Mesodermal cell (in vitro differentiated cells): Measurements from ENCODE around the gene HMCN2.

ENCODE experiments used
- H3K27ac ChIP-seq: 2 replicates; pipeline ENCODE4 v1.7.0; 2013; ENCODE audit warnings: mild to moderate bottlenecking, low read depth, low read length, moderate library complexity; ENCODE audit not compliant: severe bottlenecking
- H3K36me3 ChIP-seq: 2 replicates; pipeline ENCODE4 v1.7.1; 2013; ENCODE audit warnings: mild to moderate bottlenecking, low read length, moderate library complexity; ENCODE audit not compliant: control insufficient read depth, insufficient read depth
- H3K4me1 ChIP-seq: one replicate; pipeline ENCODE4 v1.7.1; 2013; ENCODE audit warnings: mild to moderate bottlenecking, low read length; ENCODE audit not compliant: insufficient read depth, control insufficient read depth, poor library complexity, severe bottlenecking
- H3K4me3 ChIP-seq: 2 replicates; pipeline ENCODE4 v1.7.0; 2013; ENCODE audit warnings: low read length, control low read depth, mild to moderate bottlenecking; ENCODE audit not compliant: insufficient read depth, poor library complexity, severe bottlenecking; ENCODE audit errors: extremely low read depth
- H3K9me3 ChIP-seq: 2 replicates; pipeline ENCODE4 v1.7.1; 2013; ENCODE audit warnings: mild to moderate bottlenecking, low read length, moderate library complexity; ENCODE audit not compliant: control insufficient read depth
- WGBS, 2 experiments: methylation state at CpG; one replicate each; pipeline ENCODE4 v1.1.5; 2013; ENCODE audit warnings: missing lambda C conversion rate in 2 of 2; ENCODE audit not compliant: insufficient coverage in 2 of 2; 5-methylcytosine and 5-hydroxymethylcytosine counted together

The HMCN2 gene

GRCh38 chr9:130325921-130326320 is 60.4 kb downstream of the HMCN2 start:
- Histone ChIP-seq H3K36me3 (no peaks in the 10 kb centered on the region), H3K27ac (no peak overlapping the region), H3K9me3 (no peaks in the 10 kb centered on the region), H3K4me1 (peaks cover 17% of the 10 kb centered on the region), H3K4me3 (no peak overlapping the region)
- WGBS, 2 experiments, result 87 to 93% methylated on average over 7 of the region's 7 CpGs

- no peaks in the 10 kb centered on the region for H3K36me3 ChIP-seq
- H3K27ac ChIP-seq, result peak overlapping the region; percentile 33
- WGBS, 2 experiments, result 81 to 84% methylated on average over 12 to 13 of the region's 15 CpGs
Measured at GRCh38 chr9:130327070-130327780, 61.7 kb downstream of the HMCN2 start.

GRCh38 chr9:130327781-130328348 is 62.3 kb downstream of the HMCN2 start:
- Histone ChIP-seq H3K36me3 (no peaks in the 10 kb centered on the region), H3K4me1 (peaks cover 24% of the 10 kb centered on the region), H3K27ac (peak overlapping the region; percentile 33), H3K9me3 (no peaks in the 10 kb centered on the region), H3K4me3 (no peak overlapping the region)
- WGBS, 2 experiments, result 75 to 83% methylated on average over 7 to 13 of the region's 19 CpGs

More at GRCh38 chr9:130327070-130327780, 61.7 kb downstream of the HMCN2 start:
- H3K9me3 ChIP-seq, result no peaks in the 10 kb centered on the region
- no peak overlapping the region for H3K4me3 ChIP-seq
- H3K4me1 ChIP-seq, result peaks cover 24% of the 10 kb centered on the region

- peaks cover 24% of the 10 kb centered on the region for H3K4me1 ChIP-seq
- H3K27ac ChIP-seq, result peak overlapping the region; percentile 33
- 69 to 72% methylated on average over 10 to 12 of the region's 15 CpGs for WGBS, 2 experiments
- no peaks in the 10 kb centered on the region for H3K36me3 ChIP-seq
- H3K9me3 ChIP-seq, result no peaks in the 10 kb centered on the region
- H3K4me3 ChIP-seq, result no peak overlapping the region
Measured at GRCh38 chr9:130328349-130328801, 62.8 kb downstream of the HMCN2 start.

- no peak overlapping the region for H3K4me3 ChIP-seq
- no peaks in the 10 kb centered on the region for H3K36me3 ChIP-seq
- 97 to 100% methylated on average over 2 of the region's 2 CpGs for WGBS, 2 experiments
- peaks cover 24% of the 10 kb centered on the region for H3K4me1 ChIP-seq
- no peak overlapping the region for H3K27ac ChIP-seq
- no peaks in the 10 kb centered on the region for H3K9me3 ChIP-seq
Measured at GRCh38 chr9:130329061-130329460, 63.5 kb downstream of the HMCN2 start.

GRCh38 chr9:130330202-130330862 is 64.8 kb downstream of the HMCN2 start:
- Histone ChIP-seq H3K4me1 (peaks cover 24% of the 10 kb centered on the region), H3K27ac (no peak overlapping the region), H3K36me3 (no peaks in the 10 kb centered on the region), H3K4me3 (no peak overlapping the region), H3K9me3 (no peaks in the 10 kb centered on the region)
- 82 to 89% methylated on average over 17 to 19 of the region's 20 CpGs for WGBS, 2 experiments

- 97 to 99% methylated on average over 11 to 12 of the region's 14 CpGs for WGBS, 2 experiments
- Histone ChIP-seq H3K36me3 (no peaks in the 10 kb centered on the region), H3K9me3 (no peaks in the 10 kb centered on the region), H3K4me1 (peaks cover 24% of the 10 kb centered on the region), H3K27ac (no peak overlapping the region), H3K4me3 (no peak overlapping the region)
Measured at GRCh38 chr9:130331061-130331460, 65.5 kb downstream of the HMCN2 start.

- no peak overlapping the region for H3K4me3 ChIP-seq
- peak overlapping the region; percentile 45 for H3K27ac ChIP-seq
- no peaks in the 10 kb centered on the region for H3K9me3 ChIP-seq
- H3K36me3 ChIP-seq, result no peaks in the 10 kb centered on the region
- H3K4me1 ChIP-seq, result peaks cover 24% of the 10 kb centered on the region
- 79 to 82% methylated on average over 4 to 7 of the region's 13 CpGs for WGBS, 2 experiments
Measured at GRCh38 chr9:130331573-130331972, 66.0 kb downstream of the HMCN2 start.

GRCh38 chr9:130332384-130332926 is 66.9 kb downstream of the HMCN2 start:
- no peak overlapping the region for H3K4me3 ChIP-seq
- 92 to 93% methylated on average over 24 to 25 of the region's 26 CpGs for WGBS, 2 experiments
- H3K4me1 ChIP-seq, result peaks cover 24% of the 10 kb centered on the region
- no peaks in the 10 kb centered on the region for H3K9me3 ChIP-seq
- H3K27ac ChIP-seq, result peak overlapping the region; percentile 45
- H3K36me3 ChIP-seq, result no peaks in the 10 kb centered on the region

- Histone ChIP-seq H3K27ac (no peak overlapping the region), H3K9me3 (no peaks in the 10 kb centered on the region), H3K4me1 (peaks cover 18% of the 10 kb centered on the region), H3K36me3 (no peaks in the 10 kb centered on the region), H3K4me3 (no peak overlapping the region)
- 89 to 92% methylated on average over 14 to 15 of the region's 19 CpGs for WGBS, 2 experiments
Measured at GRCh38 chr9:130333041-130333711, 67.6 kb downstream of the HMCN2 start.
